ENCODE data around the gene ESR1.
"Not testable (repeated sequence)": the region's sequence is repeated elsewhere in the genome, so short reads cannot be mapped to it uniquely, and the experiment has no call there.

ESR1 gene

GRCh38 chr6:151975795-151976194, 168.3 kb downstream of the ESR1 start:
- no peak for DNase-seq (ENCODE audit: low read depth in 2 of 2)

GRCh38 chr6:151988199-151988598, 180.7 kb downstream of the ESR1 start:
- not testable (repeated sequence) for DNase-seq (ENCODE audit: low read depth in 2 of 2)

- no peak for DNase-seq (ENCODE audit: low read depth in 2 of 2)
Measured at GRCh38 chr6:151992091-151992490, 184.6 kb downstream of the ESR1 start.

GRCh38 chr6:151993364-151993763, 185.9 kb downstream of the ESR1 start:
- no peak for DNase-seq (ENCODE audit: low read depth in 2 of 2)

GRCh38 chr6:151998784-151999183, 191.3 kb downstream of the ESR1 start:
- DNase-seq (ENCODE audit: low read depth in 2 of 2): no peak

GRCh38 chr6:151999194-151999593, 191.7 kb downstream of the ESR1 start:
- no peak for DNase-seq (ENCODE audit: low read depth in 2 of 2)

- DNase-seq (ENCODE audit: low read depth in 2 of 2): no peak
Measured at GRCh38 chr6:152001408-152001807, 193.9 kb downstream of the ESR1 start.

GRCh38 chr6:152002306-152002705, 194.8 kb downstream of the ESR1 start:
- DNase-seq (ENCODE audit: low read depth in 2 of 2): no peak

- no peak for DNase-seq (ENCODE audit: low read depth in 2 of 2)
Measured at GRCh38 chr6:152004036-152004566, 196.6 kb downstream of the ESR1 start.

GRCh38 chr6:152004896-152005295, 197.4 kb downstream of the ESR1 start:
- DNase-seq (ENCODE audit: low read depth in 2 of 2): no peak

GRCh38 chr6:152008779-152009178, 201.3 kb downstream of the ESR1 start:
- DNase-seq (ENCODE audit: low read depth in 2 of 2): no peak

- DNase-seq (ENCODE audit: low read depth in 2 of 2): no peak
Measured at GRCh38 chr6:152012227-152012626, 204.7 kb downstream of the ESR1 start.

GRCh38 chr6:152018876-152019275, 211.4 kb downstream of the ESR1 start:
- no peak for DNase-seq (ENCODE audit: low read depth in 2 of 2)

- no peak for DNase-seq (ENCODE audit: low read depth in 2 of 2)
Measured at GRCh38 chr6:152022303-152022702, 214.8 kb downstream of the ESR1 start.

GRCh38 chr6:152023613-152024012, 216.1 kb downstream of the ESR1 start:
- DNase-seq (ENCODE audit: low read depth in 2 of 2): no peak

GRCh38 chr6:152026291-152026690, 218.8 kb downstream of the ESR1 start:
- no peak for DNase-seq (ENCODE audit: low read depth in 2 of 2)

- DNase-seq (ENCODE audit: low read depth in 2 of 2): not testable (repeated sequence)
Measured at GRCh38 chr6:152026744-152027143, 219.3 kb downstream of the ESR1 start.

- not testable (repeated sequence) for DNase-seq (ENCODE audit: low read depth in 2 of 2)
Measured at GRCh38 chr6:152033765-152034164, 226.3 kb downstream of the ESR1 start.

GRCh38 chr6:152034631-152035030, 227.1 kb downstream of the ESR1 start:
- no peak for DNase-seq (ENCODE audit: low read depth in 2 of 2)

- no peak for DNase-seq (ENCODE audit: low read depth in 2 of 2)
Measured at GRCh38 chr6:152046118-152046517, 238.6 kb downstream of the ESR1 start.

- DNase-seq (ENCODE audit: low read depth in 2 of 2): no peak
Measured at GRCh38 chr6:152048921-152049320, 241.4 kb downstream of the ESR1 start.

GRCh38 chr6:152049502-152049901, 242.0 kb downstream of the ESR1 start:
- DNase-seq (ENCODE audit: low read depth in 2 of 2): no peak

GRCh38 chr6:152050451-152051195, 243.1 kb downstream of the ESR1 start:
- no peak for DNase-seq (ENCODE audit: low read depth in 2 of 2)

- DNase-seq (ENCODE audit: low read depth in 2 of 2): no peak
Measured at GRCh38 chr6:152052061-152052460, 244.6 kb downstream of the ESR1 start.
